H9 (cell line): ENCODE measurements around the gene ZNF280C. TPM values are rescaled to one million over a fixed set of nuclear protein-coding genes. Genes with fewer than 3 reads are reported as not detected.
A peak's percentile ranks its signal among the peaks of the same experiment; 100 is the strongest.

Experiments used
- DNase-seq: peaks from one replicate; pipeline ENCODE4 v3.0.0-alpha.2; 2017
- H2AFZ ChIP-seq: one replicate; pipeline ENCODE4 v1.6.1; 2013; ENCODE audit warnings: mild to moderate bottlenecking, low read length, control low read depth, moderate library complexity
- H2AK5ac ChIP-seq: 2 replicates; pipeline ENCODE4 v1.6.1; 2013; ENCODE audit warnings: low read length, control low read depth, mixed read lengths; ENCODE audit not compliant: insufficient read length
- H2BK120ac ChIP-seq: one replicate; pipeline ENCODE4 v1.6.1; 2013; ENCODE audit warnings: low read depth, mild to moderate bottlenecking, low read length, control low read depth, inconsistent platforms; ENCODE audit not compliant: poor library complexity, severe bottlenecking
- H2BK12ac ChIP-seq: 2 replicates; pipeline ENCODE4 v1.6.1; 2013; ENCODE audit warnings: low read length, control low read depth, mixed read lengths, low read depth; ENCODE audit not compliant: insufficient read length
- H2BK15ac ChIP-seq: 2 replicates; pipeline ENCODE4 v1.6.1; 2013; ENCODE audit warnings: low read depth, low read length, control low read depth
- H2BK20ac ChIP-seq: one replicate; pipeline ENCODE4 v1.6.1; 2013; ENCODE audit warnings: low read depth, mild to moderate bottlenecking, low read length, control low read depth, inconsistent platforms; ENCODE audit not compliant: poor library complexity, severe bottlenecking
- H2BK5ac ChIP-seq: 2 replicates; pipeline ENCODE4 v1.6.1; 2013; ENCODE audit warnings: low read length, control low read depth, mixed read lengths; ENCODE audit not compliant: insufficient read length
- H3K14ac ChIP-seq: 2 replicates; pipeline ENCODE4 v1.6.1; 2013; ENCODE audit warnings: low read length, control low read depth; ENCODE audit not compliant: insufficient read depth
- H3K18ac ChIP-seq: 2 replicates; pipeline ENCODE4 v1.6.1; 2013; ENCODE audit warnings: low read depth, mild to moderate bottlenecking, mixed read lengths, low read length, control low read depth; ENCODE audit not compliant: insufficient read length
- H3K23ac ChIP-seq: 2 replicates; pipeline ENCODE4 v1.6.1; 2013; ENCODE audit warnings: low read length, control low read depth, mixed read lengths, low read depth; ENCODE audit not compliant: insufficient read length
- H3K23me2 ChIP-seq: 2 replicates; pipeline ENCODE4 v1.6.1; 2013; ENCODE audit warnings: low read depth, mild to moderate bottlenecking, mixed read lengths, low read length, control low read depth; ENCODE audit not compliant: insufficient read length, poor library complexity, severe bottlenecking
- H3K27ac ChIP-seq: 2 replicates; pipeline ENCODE4 v1.5.1; 2013; ENCODE audit warnings: low read length, control low read depth, mixed read lengths, low read depth; ENCODE audit not compliant: insufficient read length
- H3K27me3 ChIP-seq: 2 replicates; pipeline ENCODE4 v1.6.1; 2013; ENCODE audit warnings: low read length, control low read depth, inconsistent platforms; ENCODE audit not compliant: insufficient read depth
- H3K4ac ChIP-seq: 2 replicates; pipeline ENCODE4 v1.6.1; 2013; ENCODE audit warnings: low read depth, mild to moderate bottlenecking, control low read depth, inconsistent platforms, low read length, moderate library complexity
- H3K4me1 ChIP-seq: 2 replicates; pipeline ENCODE4 v1.6.1; 2013; ENCODE audit warnings: low read length, control low read depth, inconsistent platforms; ENCODE audit not compliant: insufficient read depth
- H3K4me2 ChIP-seq: 2 replicates; pipeline ENCODE4 v1.6.1; 2013; ENCODE audit warnings: low read length, control low read depth, mixed read lengths; ENCODE audit not compliant: insufficient read length, insufficient read depth
- H3K56ac ChIP-seq: 2 replicates; pipeline ENCODE4 v1.6.1; 2013; ENCODE audit warnings: low read depth, mild to moderate bottlenecking, mixed read lengths, low read length, control low read depth; ENCODE audit not compliant: insufficient read length
- H3K79me1 ChIP-seq: 2 replicates; pipeline ENCODE4 v1.6.1; 2013; ENCODE audit warnings: low read depth, mild to moderate bottlenecking, moderate library complexity, low read length, control low read depth, inconsistent platforms; ENCODE audit not compliant: insufficient read depth, poor library complexity, severe bottlenecking
- H3K79me2 ChIP-seq: 2 replicates; pipeline ENCODE4 v1.6.1; 2013; ENCODE audit warnings: low read length, control low read depth, inconsistent platforms; ENCODE audit not compliant: insufficient read depth
- H3K9ac ChIP-seq: 2 replicates; pipeline ENCODE4 v1.6.1; 2013; ENCODE audit warnings: low read length, control low read depth, mixed read lengths; ENCODE audit not compliant: insufficient read length; ENCODE audit errors: extremely low read depth
- H3K9me3 ChIP-seq: one replicate; pipeline ENCODE4 v1.6.1; 2013; ENCODE audit warnings: low read depth, low read length, inconsistent platforms; ENCODE audit not compliant: control insufficient read depth
- H3T11ph ChIP-seq: one replicate; pipeline ENCODE4 v1.6.1; 2013; ENCODE audit warnings: mild to moderate bottlenecking, low read length, control low read depth, inconsistent platforms
- H4K20me1 ChIP-seq: one replicate; pipeline ENCODE4 v1.6.1; 2013; ENCODE audit not compliant: control insufficient read depth, insufficient read length, insufficient read depth
- H4K5ac ChIP-seq: 2 replicates; pipeline ENCODE4 v1.6.1; 2013; ENCODE audit warnings: low read depth, mild to moderate bottlenecking, mixed read lengths, low read length, control low read depth; ENCODE audit not compliant: insufficient read length
- H4K8ac ChIP-seq: replicated peaks from 2 replicates; pipeline ENCODE4 v1.6.1; 2013; ENCODE audit warnings: low read length, control low read depth, mixed read lengths, low read depth; ENCODE audit not compliant: insufficient read length
- H4K91ac ChIP-seq: 2 replicates; pipeline ENCODE4 v1.6.1; 2013; ENCODE audit warnings: low read depth, mild to moderate bottlenecking, moderate library complexity, mixed read lengths, low read length, control low read depth; ENCODE audit not compliant: insufficient read length
- H3K27ac Mint-ChIP-seq, 3 experiments: 2 replicates in 2 of 3; 3 replicates in 1 of 3; pipeline ENCODE4 v1.8.0; 2020 to 2021; ENCODE audit warnings: mixed read lengths in 3 of 3, mild to moderate bottlenecking in 1 of 3, moderate library complexity in 1 of 3
- H3K27me3 Mint-ChIP-seq: 2 replicates; pipeline ENCODE4 v1.8.0; 2021; ENCODE audit warnings: low read depth, mild to moderate bottlenecking, moderate library complexity, mixed read lengths
- H3K36me3 Mint-ChIP-seq, 3 experiments: 2 replicates in 2 of 3; 3 replicates in 1 of 3; pipeline ENCODE4 v1.8.0; 2020 to 2021; ENCODE audit warnings: low read depth in 3 of 3, mixed read lengths in 3 of 3; ENCODE audit not compliant: insufficient read depth in 1 of 3
- H3K4me1 Mint-ChIP-seq, 2 experiments: 2 replicates each; pipeline ENCODE4 v1.8.0; 2020; ENCODE audit warnings: mixed read lengths in 2 of 2
- H3K4me3 Mint-ChIP-seq, 2 experiments: 2 replicates in 1 of 2; 3 replicates in 1 of 2; pipeline ENCODE4 v1.8.0; 2020 to 2021; ENCODE audit warnings: mild to moderate bottlenecking in 2 of 2, mixed read lengths in 2 of 2, moderate library complexity in 1 of 2
- H3K9me3 Mint-ChIP-seq, 2 experiments: 2 replicates in 1 of 2; 3 replicates in 1 of 2; pipeline ENCODE4 v1.8.0; 2020; ENCODE audit warnings: mild to moderate bottlenecking in 2 of 2, mixed read lengths in 2 of 2, moderate library complexity in 1 of 2
- CTCF ChIP-seq: fragments of 200-600 bp; sonication (generic); conservative IDR thresholded peaks from 3 replicates; pipeline ENCODE4 v1.8.0; 2021; ENCODE audit warnings: antibody characterized with exemption, mild to moderate bottlenecking
- WGBS: extraction: QIAGEN DNeasy Blood & Tissue Kit; methylation state at CpG from one replicate; pipeline ENCODE4 v1.1.7; 2013; ENCODE audit warnings: missing lambda C conversion rate, low lambda C conversion rate, mixed read lengths; ENCODE audit not compliant: insufficient read length; ENCODE audit errors: extremely low coverage; 5-methylcytosine and 5-hydroxymethylcytosine counted together
- total RNA-seq: library from RNA; stranded (reverse); gene quantifications from 2 replicates; pipeline ENCODE4 v1.2.1, GENCODE V29; 2021

Gene ZNF280C
- total RNA-seq, 1 experiment from 2014 or later: 6.6 TPM

GRCh38 chrX:130171446-130172126, 97.1 kb downstream of the ZNF280C start, which contains the start of gene RAB33A:
Gene RAB33A (plus strand): TSS chrX:130171962. CDS start chrX:130172063, 101 bp downstream.
- no peak within 1 kb of the TSS for H4K5ac ChIP-seq
- Mint-ChIP-seq H3K9me3 (peaks cover 0 to 60% of the 10 kb centered on the region in 2 experiments; a peak in 4 of 5 replicates), H3K36me3 (peaks cover 0 to 5% (median 1%) of the 10 kb centered on the region in 3 experiments; a peak in 2 of 7 replicates), H3K4me3 (peak within 1 kb of the TSS; percentile 74 to 92), H3K27me3 (peaks cover 18% of the 10 kb centered on the region), H3K27ac (peak within 1 kb of the TSS in 2 of 3 experiments; percentile 57 to 76; a peak in 3 of 7 replicates), H3K4me1 (peaks cover 8 to 15% of the 10 kb centered on the region in 2 experiments; a peak in 3 of 4 replicates)
- H3K79me1 ChIP-seq: no peaks in the 10 kb centered on the region
- H3K4me2 ChIP-seq: peak within 1 kb of the TSS; percentile 80
- H4K20me1 ChIP-seq: no peaks in the 10 kb centered on the region
- H2BK5ac ChIP-seq: no peak within 1 kb of the TSS
- no peak for TF ChIP-seq CTCF
- H3K4me1 ChIP-seq: no peaks in the 10 kb centered on the region
- H3K18ac ChIP-seq: no peak within 1 kb of the TSS
- peak within 1 kb of the TSS; percentile 72 for H3K14ac ChIP-seq
- no peak within 1 kb of the TSS for H3K56ac ChIP-seq
- no peak within 1 kb of the TSS for H2AK5ac ChIP-seq
- H3K79me2 ChIP-seq: no peaks in the 10 kb centered on the region
- DNase-seq: peak; percentile 41
- H2BK15ac ChIP-seq: no peak within 1 kb of the TSS
- H3K23me2 ChIP-seq: peaks cover 9% of the 10 kb centered on the region
- no peak within 1 kb of the TSS for H2BK120ac ChIP-seq
- peak within 1 kb of the TSS; percentile 7 for H3K9ac ChIP-seq
- no peak within 1 kb of the TSS for H2AFZ ChIP-seq
- H3K4ac ChIP-seq: no peak within 1 kb of the TSS
- peaks cover 25% of the 10 kb centered on the region for H3K9me3 ChIP-seq
- WGBS: no CpG with 5 or more reads among the region's 61 CpGs
- no peak within 1 kb of the TSS for H2BK20ac ChIP-seq
- no peak within 1 kb of the TSS for H3K23ac ChIP-seq
- H3T11ph ChIP-seq: no peak within 1 kb of the TSS
- H2BK12ac ChIP-seq: no peak within 1 kb of the TSS
- no peak within 1 kb of the TSS for H4K8ac ChIP-seq
- H3K27ac ChIP-seq: no peak within 1 kb of the TSS
- peaks cover 3% of the 10 kb centered on the region; the same call in 1 of the 2 replicates for H3K27me3 ChIP-seq
- no peak within 1 kb of the TSS for H4K91ac ChIP-seq
